OCI-LY7 (cell line): Measurements from ENCODE around the gene HID1. TPM values are rescaled to one million over a fixed set of nuclear protein-coding genes. Genes with fewer than 3 reads are reported as not detected.

Experiments
- BruUV-seq: library from RNA; stranded (reverse); fragments of 400-500 nt; replicated peaks from 2 replicates; lab custom pipeline; 2021; lab: Mats Ljungman, UMichigan
- CTCF ChIA-PET: fragments of 300-600 bp; sonication (Branson Sonifier 250); formaldehyde crosslinking; loops from one replicate; lab custom pipeline; 2022; ENCODE audit warnings: antibody characterized with exemption; ENCODE audit not compliant: unreplicated experiment; lab: Charles Lee
- POLR2A ChIA-PET: fragments of 300-600 bp; sonication (Branson Sonifier 250); formaldehyde crosslinking; loops from one replicate; lab custom pipeline; 2022; ENCODE audit warnings: antibody characterized with exemption; lab: Charles Lee
- DNase-seq: peaks from one replicate; pipeline ENCODE4 v3.0.0-alpha.2; 2015; ENCODE audit warnings: low spot score
- H2AFZ ChIP-seq: fragments of 200-600 bp; sonication (generic), shearing (Covaris generic); 2 replicates; pipeline ENCODE4 v1.6.1; 2014; ENCODE audit warnings: mild to moderate bottlenecking, antibody characterized with exemption, low read length, moderate library complexity
- H3K27ac ChIP-seq: fragments of 200-600 bp; sonication (generic); 2 replicates; pipeline ENCODE4 v1.5.1; 2014; ENCODE audit warnings: mixed run types, low read depth, mild to moderate bottlenecking, moderate library complexity, low read length, inconsistent platforms; ENCODE audit not compliant: poor library complexity, severe bottlenecking
- H3K36me3 ChIP-seq: fragments of 200-600 bp; sonication (generic); 2 replicates; pipeline ENCODE4 v1.6.1; 2014; ENCODE audit warnings: mild to moderate bottlenecking, antibody characterized with exemption, low read length, moderate library complexity, mixed read lengths; ENCODE audit not compliant: insufficient read depth
- H3K4me1 ChIP-seq: fragments of 200-600 bp; sonication (generic); 2 replicates; pipeline ENCODE4 v1.5.1; 2014; ENCODE audit warnings: mild to moderate bottlenecking, low read length; ENCODE audit not compliant: insufficient read depth, poor library complexity, severe bottlenecking
- H3K4me2 ChIP-seq: fragments of 200-600 bp; sonication (generic); 2 replicates; pipeline ENCODE4 v1.6.1; 2014; ENCODE audit warnings: mild to moderate bottlenecking, low read length
- H3K4me3 ChIP-seq: fragments of 200-600 bp; sonication (generic); 2 replicates; pipeline ENCODE4 v1.5.1; 2014; ENCODE audit warnings: mild to moderate bottlenecking, low read depth, low read length; ENCODE audit not compliant: poor library complexity, severe bottlenecking
- H3K79me2 ChIP-seq: fragments of 200-600 bp; sonication (generic); 2 replicates; pipeline ENCODE4 v1.6.1; 2016; ENCODE audit warnings: low read depth, mild to moderate bottlenecking, low read length, moderate library complexity, mixed read lengths; ENCODE audit not compliant: insufficient read depth
- H3K9me2 ChIP-seq: fragments of 200-600 bp; sonication (generic); 2 replicates; pipeline ENCODE4 v1.6.1; 2016; ENCODE audit warnings: mild to moderate bottlenecking, low read length, mixed read lengths; ENCODE audit not compliant: insufficient read depth
- H3K9me3 ChIP-seq: fragments of 200-600 bp; sonication (generic); 2 replicates; pipeline ENCODE4 v1.6.1; 2014; ENCODE audit warnings: mild to moderate bottlenecking, mixed run types, low read length, mixed read lengths
- H4K20me1 ChIP-seq: fragments of 200-600 bp; sonication (generic); 2 replicates; pipeline ENCODE4 v1.6.1; 2014; ENCODE audit warnings: mild to moderate bottlenecking, antibody characterized with exemption, low read length, moderate library complexity, mixed read lengths; ENCODE audit not compliant: insufficient read depth
- EZH2phosphoT487 ChIP-seq: fragments of 200-600 bp; sonication (generic); IDR thresholded peaks from 2 replicates; pipeline ENCODE4 v1.6.1; 2018; ENCODE audit warnings: low read depth, borderline replicate concordance, mild to moderate bottlenecking, mixed run types, antibody characterized with exemption, low read length, moderate library complexity, mixed read lengths
- intact Hi-C: fragments of 100-400 bp; cut with micrococcal nuclease; formaldehyde crosslinking; loops from one replicate; pipeline ENCODE4 v1.10.0; 2022; ENCODE audit not compliant: unreplicated experiment
- total RNA-seq, 2 experiments: library from RNA; depleted of rRNA in 1 of 2; stranded (reverse); fragments of >200 nt in 1 of 2; shearing (Covaris generic) in 1 of 2; gene quantifications; 2 replicates each; pipeline ENCODE4 v1.2.3, GENCODE V29; 2014 to 2022
- TF ChIP-seq, protein P1 (sequence below): fragments of 200-600 bp; sonication (generic); conservative IDR thresholded peaks from 2 replicates; pipeline ENCODE4 v1.5.1; 2014; ENCODE audit warnings: mild to moderate bottlenecking, antibody characterized with exemption, low read length, moderate library complexity, mixed read lengths

Gene HID1
- total RNA-seq, 2 experiments from 2014 or later = 0.35 to 8.5 TPM

DNA sequence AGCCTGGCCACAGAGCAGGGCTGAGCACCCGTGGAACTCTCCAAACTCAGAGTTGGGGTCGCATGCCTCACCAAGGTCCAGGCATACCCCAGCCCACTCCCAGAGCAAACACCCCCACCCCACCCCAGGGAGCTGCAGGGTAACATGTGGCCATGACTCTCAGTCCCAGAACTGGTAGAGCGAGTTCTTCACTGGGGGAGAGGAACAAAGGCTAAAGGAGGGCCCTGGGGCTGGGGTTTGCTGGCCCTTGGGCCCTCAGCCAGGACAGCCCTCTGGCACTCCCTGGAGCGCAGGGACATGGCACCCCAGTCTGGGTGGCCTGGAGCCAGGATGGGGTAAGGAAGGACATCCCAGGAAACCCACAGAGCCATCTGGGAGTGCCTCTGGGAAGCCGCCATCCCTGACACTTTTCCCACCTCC, 4.2 kb downstream of the HID1 start:
- intact Hi-C loops = no loop called here
- Histone ChIP-seq H2AFZ (no peak overlapping the region), H3K4me2 (no peak overlapping the region), H3K9me2 (no peaks in the 10 kb centered on the region), H3K27ac (no peak overlapping the region), H3K4me3 (no peak overlapping the region), H3K4me1 (peaks cover 10% of the 10 kb centered on the region), H3K79me2 (no peaks in the 10 kb centered on the region), H4K20me1 (no peaks in the 10 kb centered on the region), H3K9me3 (no peaks in the 10 kb centered on the region), H3K36me3 (no peaks in the 10 kb centered on the region)
- TF ChIP-seq EZH2phosphoT487 = no peak
- TF ChIP-seq, protein P1, sequence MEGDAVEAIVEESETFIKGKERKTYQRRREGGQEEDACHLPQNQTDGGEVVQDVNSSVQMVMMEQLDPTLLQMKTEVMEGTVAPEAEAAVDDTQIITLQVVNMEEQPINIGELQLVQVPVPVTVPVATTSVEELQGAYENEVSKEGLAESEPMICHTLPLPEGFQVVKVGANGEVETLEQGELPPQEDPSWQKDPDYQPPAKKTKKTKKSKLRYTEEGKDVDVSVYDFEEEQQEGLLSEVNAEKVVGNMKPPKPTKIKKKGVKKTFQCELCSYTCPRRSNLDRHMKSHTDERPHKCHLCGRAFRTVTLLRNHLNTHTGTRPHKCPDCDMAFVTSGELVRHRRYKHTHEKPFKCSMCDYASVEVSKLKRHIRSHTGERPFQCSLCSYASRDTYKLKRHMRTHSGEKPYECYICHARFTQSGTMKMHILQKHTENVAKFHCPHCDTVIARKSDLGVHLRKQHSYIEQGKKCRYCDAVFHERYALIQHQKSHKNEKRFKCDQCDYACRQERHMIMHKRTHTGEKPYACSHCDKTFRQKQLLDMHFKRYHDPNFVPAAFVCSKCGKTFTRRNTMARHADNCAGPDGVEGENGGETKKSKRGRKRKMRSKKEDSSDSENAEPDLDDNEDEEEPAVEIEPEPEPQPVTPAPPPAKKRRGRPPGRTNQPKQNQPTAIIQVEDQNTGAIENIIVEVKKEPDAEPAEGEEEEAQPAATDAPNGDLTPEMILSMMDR = no peak
- ChIA-PET POLR2A (interaction anchor here (0.7 kb wide), 1 partner anchor 139 kb away, joined by 3 read pairs; no protein-coding TSS in a partner anchor), CTCF (no interaction called here)
- DNase-seq = no peak
- no TSS peak for BruUV-seq

DNA sequence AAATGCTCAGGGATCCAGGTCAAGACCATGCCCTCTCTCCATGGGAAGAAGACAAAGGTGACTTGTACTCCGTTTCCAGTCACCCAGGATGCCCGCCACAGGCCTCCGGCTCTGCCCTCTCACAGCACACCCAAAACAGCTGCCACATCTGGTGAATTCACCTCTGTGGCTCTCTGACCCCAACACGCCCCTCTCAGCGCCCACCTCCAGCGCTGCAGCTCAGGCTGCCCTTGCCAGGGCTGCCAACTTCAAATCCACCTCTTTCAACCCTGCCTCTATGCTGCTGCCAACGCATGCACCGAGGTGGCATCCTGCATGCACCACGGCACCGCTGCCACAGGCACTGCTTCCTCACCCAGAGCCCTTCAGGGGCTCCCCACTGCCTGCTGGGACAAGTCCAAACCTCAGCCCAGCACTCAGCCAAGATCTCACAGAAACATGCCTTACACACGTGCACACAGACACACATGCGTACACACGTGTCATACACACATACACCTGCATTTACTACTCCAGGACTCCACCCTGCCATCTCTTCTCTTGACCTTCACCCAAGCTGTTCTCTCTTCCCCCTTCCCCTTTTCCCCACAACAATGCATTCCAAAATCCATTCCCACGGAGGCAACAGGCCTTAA, 7.5 kb downstream of the HID1 start:
- intact Hi-C loops = no loop called here
- CTCF ChIA-PET = no interaction called here

More for the DNA sequence above, 7.5 kb downstream of the HID1 start:
- no TSS peak for BruUV-seq
- no peak for DNase-seq
- H3K9me2 ChIP-seq = no peaks in the 10 kb centered on the region
- POLR2A ChIA-PET = no interaction called here
- no peaks in the 10 kb centered on the region for H3K79me2 ChIP-seq
- no peaks in the 10 kb centered on the region for H4K20me1 ChIP-seq
- TF ChIP-seq, protein P1 = no peak
- TF ChIP-seq EZH2phosphoT487 = no peak
- no peak overlapping the region for H3K4me2 ChIP-seq
- H3K4me1 ChIP-seq = peaks cover 7% of the 10 kb centered on the region
- no peaks in the 10 kb centered on the region for H3K9me3 ChIP-seq
- no peak overlapping the region for H2AFZ ChIP-seq
- no peak overlapping the region for H3K27ac ChIP-seq
- no peaks in the 10 kb centered on the region for H3K36me3 ChIP-seq
- no peak overlapping the region for H3K4me3 ChIP-seq
